Right lung (tissue), 5 donors: Measurements from ENCODE around the gene PPTC7. TPM values are rescaled to one million over a fixed set of nuclear protein-coding genes. Genes with fewer than 3 reads are reported as not detected.
"Not testable (repeated sequence)": the region's sequence is repeated elsewhere in the genome, so short reads cannot be mapped to it uniquely, and the experiment has no call there.

ENCODE experiments used
- DNase-seq, 2 donors: peaks; one replicate each; pipeline ENCODE4 v3.0.0-alpha.2; 2013
- polyA plus RNA-seq, 5 donors: library from polyadenylated mRNA; unstranded; fragments of 120-200 nt; gene quantifications; one replicate each; pipeline versions ENCODE4 v1.2.1 to v1.2.3, GENCODE V29; 2013; ENCODE audit warnings: inconsistent platforms in 1 of 5, low replicate concordance in 1 of 5; ENCODE audit not compliant: insufficient read length in 5 of 5, insufficient read depth in 1 of 5

PPTC7 gene
- polyA plus RNA-seq, 5 donors = 11.9 to 16.5 (median 14.4) TPM

GRCh38 chr12:110537605-110538409 lies 45.3 kb downstream of the PPTC7 start:
- no peak for DNase-seq

GRCh38 chr12:110536834-110537604 lies 46.1 kb downstream of the PPTC7 start:
- DNase-seq = no peak

GRCh38 chr12:110534811-110535210 lies 48.3 kb downstream of the PPTC7 start:
- no peak for DNase-seq

GRCh38 chr12:110533607-110534006 lies 49.5 kb downstream of the PPTC7 start:
- no peak for DNase-seq

- DNase-seq = no peak
These were observed 50.5 kb downstream of the PPTC7 start for GRCh38 chr12:110532644-110533043.

- no peak for DNase-seq
These were observed 51.3 kb downstream of the PPTC7 start for GRCh38 chr12:110531741-110532333.

GRCh38 chr12:110530511-110530910 lies 52.6 kb downstream of the PPTC7 start:
- no peak for DNase-seq

GRCh38 chr12:110528277-110528839 lies 54.8 kb downstream of the PPTC7 start:
- DNase-seq = no peak

- not testable (repeated sequence) for DNase-seq
These were observed 62.0 kb downstream of the PPTC7 start for GRCh38 chr12:110520876-110521712.

- not testable (repeated sequence) for DNase-seq
These were observed 65.1 kb downstream of the PPTC7 start for GRCh38 chr12:110518014-110518413.

- no peak for DNase-seq
These were observed 66.1 kb downstream of the PPTC7 start for GRCh38 chr12:110516995-110517394.

- DNase-seq = no peak
These were observed 68.8 kb downstream of the PPTC7 start for GRCh38 chr12:110514363-110514762.

GRCh38 chr12:110513842-110514241 lies 69.3 kb downstream of the PPTC7 start:
- DNase-seq = no peak

GRCh38 chr12:110508071-110508586 lies 75.0 kb downstream of the PPTC7 start:
- DNase-seq = no peak

- DNase-seq = no peak
These were observed 77.8 kb downstream of the PPTC7 start for GRCh38 chr12:110505332-110505731.

- no peak for DNase-seq
These were observed 79.7 kb downstream of the PPTC7 start for GRCh38 chr12:110503432-110503831.

GRCh38 chr12:110501752-110502738 lies 81.1 kb downstream of the PPTC7 start, which contains the start of the genes RAD9B and VPS29:
TSS of gene RAD9B (plus strand) at chr12:110502331. CDS start at chr12:110502338, 7 bp downstream.
TSS of gene VPS29 (minus strand) at chr12:110502111. CDS start at chr12:110502051, 60 bp downstream.
- peak; percentile 96 for DNase-seq

- peak in 1 of 2 donors; percentile 9 for DNase-seq
These were observed 81.7 kb downstream of the PPTC7 start for GRCh38 chr12:110501399-110501751.

- no peak for DNase-seq
These were observed 84.0 kb downstream of the PPTC7 start for GRCh38 chr12:110498984-110499706.
